ENCODE results near the gene TCF7L2.

TCF7L2 gene

DNA sequence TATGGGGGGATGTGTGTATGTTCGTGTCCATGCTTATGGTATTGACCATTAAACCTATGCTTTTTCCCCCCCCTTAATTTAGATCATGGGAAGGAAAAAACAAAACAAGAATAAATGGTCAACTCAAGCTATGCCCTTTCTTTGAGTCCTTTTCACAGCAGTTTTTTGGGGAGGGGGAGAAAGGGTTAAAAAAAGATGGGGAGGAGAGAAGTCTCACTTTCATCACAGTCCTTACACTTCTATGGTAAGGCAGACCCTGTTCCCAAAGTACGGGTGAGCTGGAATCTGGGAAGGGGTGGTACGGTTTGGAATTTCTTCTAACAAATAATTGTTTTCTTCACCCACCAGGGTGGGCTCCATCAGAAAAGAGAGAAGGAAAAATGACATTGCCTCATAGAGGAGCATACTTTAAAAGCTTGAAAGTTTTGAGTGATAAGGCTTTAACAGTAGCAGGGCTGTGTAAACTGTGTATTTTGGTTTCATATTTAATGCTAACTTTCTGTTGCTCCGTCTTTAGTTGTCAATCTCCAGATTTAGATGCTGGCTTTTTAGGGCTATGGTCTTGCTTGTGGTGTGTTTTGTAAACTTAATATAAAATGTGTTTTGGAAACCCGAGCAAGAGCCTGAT lies 180.1 kb downstream of the TCF7L2 start:
- DNase-seq = no peak

DNA sequence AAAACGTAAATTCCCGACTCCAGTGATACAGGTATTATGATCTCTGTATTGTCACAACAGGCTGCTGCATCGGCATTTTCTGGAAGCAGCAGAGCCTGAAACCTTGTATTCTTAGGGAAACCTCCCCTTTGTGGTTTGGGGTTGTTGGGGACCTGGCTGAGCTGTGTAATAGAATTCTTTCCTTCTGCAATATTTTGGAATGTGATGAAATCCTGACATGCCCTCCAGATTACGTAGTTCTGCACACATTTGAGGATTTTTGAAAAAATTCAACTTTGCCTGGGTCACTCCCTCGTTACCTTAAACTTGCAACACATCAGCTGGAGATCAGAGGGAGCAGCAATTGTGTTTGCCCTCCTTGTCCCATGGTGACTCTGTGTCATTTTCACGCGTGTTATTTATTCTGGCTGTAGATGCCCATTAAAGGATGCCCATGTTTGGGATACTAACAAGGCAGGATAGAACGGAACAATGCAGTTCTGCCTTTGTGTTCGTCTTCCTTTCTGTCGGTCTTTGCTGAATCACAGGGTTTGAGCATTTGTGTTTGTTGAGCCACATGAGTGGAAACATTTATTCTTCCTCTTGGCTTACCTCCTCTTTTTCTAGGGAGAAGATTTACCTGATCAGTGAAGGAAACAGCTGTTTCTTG lies 181.7 kb downstream of the TCF7L2 start:
- no peak for DNase-seq

DNA sequence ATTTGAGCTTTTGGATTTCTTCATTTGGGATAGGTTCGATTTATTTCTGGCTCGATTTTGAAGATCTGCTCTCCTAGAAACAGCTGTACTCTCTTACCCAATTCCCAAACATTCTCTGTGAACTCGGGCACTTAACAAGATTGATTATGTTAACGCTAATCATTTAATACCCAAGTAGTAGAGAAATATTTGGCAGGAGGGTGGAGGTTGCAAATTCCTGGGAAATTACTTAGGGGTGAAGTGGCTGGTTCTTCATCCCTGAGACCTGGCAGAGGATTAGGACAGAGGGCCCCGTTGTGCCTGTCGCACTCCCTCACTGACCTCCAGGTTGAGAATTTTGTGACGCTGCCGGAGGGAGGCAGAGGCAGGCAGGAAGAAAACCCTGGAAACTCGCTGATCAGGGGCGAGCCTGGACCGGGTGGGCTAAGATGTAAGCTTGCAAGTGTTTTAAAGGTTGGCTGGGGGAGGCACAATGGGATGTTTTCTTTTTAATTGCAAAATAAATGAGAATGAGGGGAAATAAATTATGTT lies 182.6 kb downstream of the TCF7L2 start:
- DNase-seq = no peak

DNA sequence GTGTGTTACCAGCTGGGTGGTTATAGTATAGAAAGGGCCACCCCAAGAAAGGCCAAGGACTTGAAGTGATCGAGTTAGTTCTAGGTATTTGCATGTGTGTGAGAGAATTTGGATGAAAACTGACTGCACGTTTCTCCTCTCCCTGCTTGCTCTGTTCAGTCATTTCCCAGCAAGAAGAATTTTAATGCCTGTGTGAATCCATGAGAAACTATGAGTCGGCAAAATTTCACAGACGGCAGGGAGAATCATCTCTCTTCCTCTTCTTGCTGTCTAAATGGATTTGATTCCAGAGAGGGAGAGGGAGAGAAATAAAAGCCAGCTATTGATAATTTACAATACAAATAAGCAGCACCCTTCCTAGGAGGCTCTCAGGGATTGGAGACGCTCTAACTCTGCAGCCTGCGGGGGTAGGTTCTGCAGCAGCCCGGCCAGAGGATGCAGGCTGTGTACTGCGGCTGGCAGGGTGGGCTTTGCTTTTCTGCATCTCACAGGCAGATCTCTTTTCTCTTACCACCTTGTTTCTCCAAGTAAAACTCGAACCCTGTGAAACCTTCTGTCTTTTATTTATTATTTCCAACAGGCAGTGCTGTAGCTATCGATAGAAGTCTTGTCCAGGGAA lies 183.6 kb downstream of the TCF7L2 start:
- DNase-seq = no peak

DNA sequence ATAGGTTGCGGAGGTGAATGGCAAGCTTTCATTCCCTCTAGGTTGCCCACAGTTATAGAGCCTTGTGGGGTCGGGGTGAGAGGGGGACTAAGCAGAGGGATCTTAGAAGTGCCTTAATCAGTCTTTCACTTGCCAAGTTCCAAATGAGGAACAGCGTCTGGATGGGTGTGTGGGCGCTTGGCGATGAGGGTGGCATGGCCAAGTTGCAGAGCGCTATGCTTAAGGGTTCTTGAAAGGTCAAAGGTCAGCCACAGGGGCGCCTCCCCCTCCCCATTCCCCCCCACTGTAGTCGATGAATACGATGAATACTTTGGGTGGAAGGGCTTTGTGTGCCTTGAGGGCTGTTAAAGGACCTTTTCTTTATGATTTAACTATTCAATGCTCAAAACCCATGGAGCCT lies 185.0 kb downstream of the TCF7L2 start:
- no peak for DNase-seq

DNA sequence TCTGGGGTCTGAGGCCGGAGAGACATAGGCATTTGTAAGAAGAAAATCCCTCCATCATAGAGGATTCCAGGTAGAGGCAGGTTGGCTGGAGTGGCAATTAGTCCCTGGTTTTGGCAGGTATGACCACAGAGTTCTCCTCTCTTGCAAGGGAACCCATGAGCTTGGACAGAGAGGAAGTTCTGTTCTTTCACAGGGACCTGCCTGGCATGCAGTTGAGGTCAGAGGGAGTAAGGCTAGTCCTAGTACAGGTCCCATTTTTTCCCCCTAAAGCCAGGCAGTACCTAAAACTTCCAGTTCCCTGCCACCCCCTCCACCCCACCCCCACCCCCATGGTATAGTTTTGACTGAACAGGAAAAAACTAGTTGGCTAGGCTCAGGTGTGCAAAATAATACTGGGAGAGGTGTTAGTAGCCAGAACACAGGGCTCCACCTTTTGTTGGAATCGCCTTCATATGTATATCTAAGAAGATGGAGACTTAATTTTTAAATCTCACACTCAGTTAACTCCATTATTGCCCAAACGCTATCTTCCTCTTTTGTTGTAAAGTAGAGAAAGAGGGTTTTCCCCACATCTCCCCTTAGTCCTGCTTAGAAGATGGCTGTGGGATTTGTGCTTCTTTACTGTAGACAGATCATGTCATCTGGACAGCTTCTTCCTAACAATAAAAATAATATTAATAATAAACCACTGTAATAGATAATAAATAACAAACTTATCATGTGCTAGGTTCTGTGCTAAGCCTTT lies 188.1 kb downstream of the TCF7L2 start:
- no peak for DNase-seq

DNA sequence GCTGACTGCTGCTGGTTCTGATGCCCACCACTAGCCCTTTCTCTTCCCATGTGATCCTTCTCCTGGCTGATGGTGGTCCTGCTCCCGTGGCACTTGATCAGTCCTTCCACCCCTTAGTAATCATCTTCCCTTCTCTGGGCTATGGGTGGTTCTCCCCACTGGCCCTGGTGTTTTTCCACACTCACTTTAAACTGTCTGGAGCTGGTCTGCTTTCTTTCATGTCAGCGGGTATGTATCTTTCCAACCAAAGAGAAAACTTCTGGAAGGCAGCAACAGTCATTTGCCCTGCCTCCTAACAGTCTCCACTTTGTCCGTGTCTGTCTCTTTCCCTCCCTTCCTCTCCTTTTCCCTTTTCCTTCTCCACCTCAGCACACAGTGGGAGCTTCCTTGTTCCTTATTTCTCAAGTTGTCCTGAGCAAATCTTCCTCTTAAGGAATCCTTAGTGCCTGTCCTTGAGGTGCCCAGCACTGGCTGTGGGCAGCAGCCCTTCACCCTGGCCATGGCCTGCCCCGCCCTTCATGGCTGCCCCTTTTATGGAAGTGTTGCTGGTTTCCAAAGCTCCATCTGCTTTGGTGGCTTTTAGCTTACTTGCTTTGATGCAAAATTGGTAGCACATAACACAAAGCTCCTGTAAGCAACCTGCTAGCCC lies 189.0 kb downstream of the TCF7L2 start:
- no peak for DNase-seq

DNA sequence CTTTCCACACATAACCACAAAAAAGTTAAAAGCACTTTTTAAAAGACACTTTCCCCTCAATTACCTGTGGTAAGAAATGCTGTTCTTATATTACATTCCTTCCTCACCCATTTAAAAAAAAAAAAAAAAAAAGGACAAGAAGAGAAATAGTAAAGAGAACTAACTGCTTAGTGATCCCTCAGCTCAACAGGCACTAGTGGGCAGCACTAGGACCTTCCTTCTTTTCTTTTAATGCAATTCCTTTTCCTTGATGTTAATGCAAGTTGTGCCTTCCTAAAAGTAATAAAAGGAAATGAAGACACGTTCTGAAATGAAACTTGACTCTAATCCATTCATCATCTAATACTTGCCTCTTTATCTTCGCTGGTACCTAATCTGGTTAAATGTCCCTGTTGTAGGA lies 189.7 kb downstream of the TCF7L2 start:
- no peak for DNase-seq

DNA sequence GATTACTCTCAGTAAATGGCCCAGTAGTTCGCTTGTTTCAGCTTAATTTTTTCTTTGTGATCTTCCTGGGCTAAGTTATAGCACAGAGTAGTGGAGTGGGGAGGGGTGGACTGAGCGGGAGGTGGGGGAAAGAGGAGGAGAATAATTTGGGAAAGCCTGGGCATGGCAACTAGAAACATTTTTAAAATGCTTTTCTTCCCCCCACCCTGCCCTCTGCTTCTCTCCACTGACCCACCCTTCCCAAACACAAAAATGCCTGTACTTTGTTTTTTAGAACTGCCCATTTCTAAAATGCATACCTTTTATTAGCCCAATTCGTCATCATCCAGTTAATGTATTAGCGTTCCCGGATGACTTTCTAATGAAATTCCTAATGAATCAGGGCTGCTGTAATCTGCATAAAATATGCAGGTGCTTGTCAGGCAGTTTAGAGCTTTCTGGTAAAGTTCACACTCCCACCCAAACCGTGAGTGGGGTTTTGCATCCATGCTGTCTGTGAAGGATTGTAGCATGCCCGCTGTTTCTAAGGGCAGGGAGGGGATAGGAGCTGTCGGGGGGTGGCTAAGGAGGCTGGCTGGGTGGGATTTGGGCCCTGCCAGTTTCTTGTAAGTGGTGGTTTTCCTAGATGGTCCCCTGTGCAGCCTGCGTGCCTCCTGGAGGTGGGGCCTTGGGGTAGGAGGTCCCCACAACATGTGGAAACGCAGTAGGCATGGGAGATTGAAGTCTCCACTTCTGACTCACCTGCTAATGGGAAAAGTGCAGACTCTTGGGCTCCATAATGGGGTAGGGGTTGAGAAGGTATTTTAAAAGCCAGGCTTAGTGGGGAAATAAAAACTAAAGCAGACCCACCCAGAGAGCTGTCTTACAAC lies 190.3 kb downstream of the TCF7L2 start:
- DNase-seq = no peak

DNA sequence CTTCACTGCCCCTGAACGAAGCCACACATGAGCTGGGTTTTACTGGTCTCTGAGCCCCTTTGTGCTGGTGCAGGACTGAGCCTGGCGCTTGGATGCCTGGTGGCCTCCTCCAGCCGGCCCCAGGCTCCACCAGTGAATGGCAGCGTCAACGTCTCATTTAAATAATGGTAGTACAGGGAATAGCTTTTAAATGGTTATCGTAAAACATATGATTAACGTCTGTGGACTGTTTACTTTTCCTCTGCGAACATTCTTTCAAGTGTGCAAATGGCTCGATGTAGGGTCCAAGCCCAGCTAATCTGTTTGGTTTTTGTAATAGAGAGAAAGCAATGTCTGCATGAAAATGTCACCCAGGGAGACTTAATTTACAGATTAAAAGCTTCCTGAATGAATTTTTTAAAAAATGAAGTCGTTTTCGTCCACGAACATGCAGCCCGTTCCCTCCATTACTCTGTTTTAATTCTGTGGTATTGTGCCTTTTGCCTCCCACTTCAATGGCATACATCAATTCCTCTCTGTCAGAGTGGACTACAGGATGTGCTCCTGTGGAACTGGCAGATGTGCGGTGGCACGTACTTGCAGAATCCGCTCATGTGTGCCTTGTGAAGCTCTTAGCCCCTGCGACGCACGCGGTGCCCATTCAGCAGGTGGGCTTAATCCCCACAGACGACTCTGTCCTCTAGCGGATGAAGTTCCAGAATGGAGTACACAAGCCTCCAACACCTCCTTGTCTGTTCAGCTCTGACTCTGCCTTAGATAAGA lies 192.7 kb downstream of the TCF7L2 start:
- DNase-seq = no peak

DNA sequence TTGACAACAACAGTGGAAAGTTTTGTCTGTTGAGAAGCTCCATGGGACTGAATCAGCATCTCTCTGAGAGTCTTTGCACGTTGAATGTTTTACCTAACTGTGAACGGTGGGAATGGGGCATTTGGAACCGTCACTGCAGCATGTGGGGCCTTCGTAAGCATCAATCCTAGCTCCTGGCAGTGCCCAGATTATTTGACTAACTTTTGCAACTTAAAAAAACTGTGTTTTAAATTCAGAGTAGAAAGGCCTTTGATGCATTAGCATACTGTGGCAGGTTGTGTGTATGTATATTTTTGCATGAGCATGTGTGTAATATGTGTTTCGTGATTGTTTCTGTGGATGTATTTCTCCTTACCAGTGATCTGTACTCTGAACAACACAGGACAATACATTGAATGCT lies 194.5 kb downstream of the TCF7L2 start:
- no peak for DNase-seq

DNA sequence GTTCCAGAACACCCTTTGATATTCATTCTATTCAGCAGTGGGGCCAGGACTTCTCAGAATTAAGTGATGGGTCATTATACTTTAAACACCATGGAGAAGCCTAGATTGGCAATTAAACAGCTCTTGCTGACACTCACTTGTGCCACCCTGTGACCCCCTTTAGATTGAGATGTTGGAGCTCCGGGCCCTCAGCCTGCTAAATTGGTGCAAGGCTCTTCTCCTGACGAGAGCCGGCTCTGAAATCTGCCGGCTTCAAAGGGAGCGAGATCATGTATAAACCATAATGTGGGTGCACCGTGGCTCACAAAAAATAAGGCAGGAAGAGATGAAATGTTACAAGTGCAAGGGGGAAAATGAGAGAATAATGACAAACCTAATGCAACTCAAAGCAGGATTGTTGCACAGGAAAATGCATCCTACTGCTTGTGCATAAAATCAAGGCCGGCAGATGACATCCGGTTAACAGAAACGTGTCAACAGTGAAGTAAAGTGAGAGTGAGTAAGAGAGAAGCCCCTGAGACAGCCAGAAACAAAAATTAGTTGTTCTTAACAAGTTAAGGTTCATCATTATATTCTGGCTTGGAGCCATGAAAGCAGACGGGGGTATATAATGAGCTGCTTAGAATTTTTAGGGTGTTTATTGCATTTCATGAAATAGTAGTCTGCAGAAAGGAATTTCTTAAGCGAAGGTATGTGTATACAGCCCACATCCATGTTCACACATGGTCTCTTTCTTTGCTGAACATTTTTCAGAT lies 198.2 kb downstream of the TCF7L2 start:
- DNase-seq = no peak

DNA sequence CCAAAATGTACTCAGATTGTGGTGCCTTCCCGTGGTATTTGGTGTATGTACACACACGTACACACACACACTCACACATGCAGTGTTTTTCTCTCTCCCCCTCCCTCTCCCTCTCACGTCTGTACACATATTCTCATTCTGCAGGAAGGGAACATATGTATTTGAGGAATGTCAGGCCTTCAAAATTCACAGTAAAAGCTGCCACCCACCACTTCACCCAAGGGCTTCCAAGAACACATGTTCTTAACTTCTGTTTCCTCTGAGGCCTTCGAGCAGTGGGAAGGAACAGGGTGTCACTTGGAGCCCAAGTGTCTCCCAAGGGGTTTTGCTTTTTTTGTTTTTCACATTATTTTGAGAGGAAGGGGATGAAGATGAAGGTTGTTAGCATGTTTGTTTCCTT lies 198.9 kb downstream of the TCF7L2 start:
- DNase-seq = no peak

DNA sequence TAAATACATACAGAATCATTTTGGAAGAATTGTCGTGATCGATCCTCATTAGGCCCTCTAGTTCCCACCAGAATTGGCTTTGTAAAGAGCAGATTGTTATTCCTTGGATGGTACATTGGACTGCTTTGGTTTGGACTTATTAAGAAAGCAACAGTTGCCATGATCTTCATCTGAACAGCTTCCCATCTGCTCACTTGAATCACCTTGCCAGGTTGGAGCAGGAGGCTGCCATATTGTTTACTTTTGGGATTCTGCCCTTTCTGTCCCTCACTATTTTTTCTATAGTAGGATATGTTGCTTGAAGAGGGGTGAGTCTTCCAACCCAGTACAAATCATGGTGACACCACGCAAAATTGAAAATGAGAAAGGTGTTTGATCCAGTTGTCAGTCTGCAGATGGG lies 199.6 kb downstream of the TCF7L2 start:
- no peak for DNase-seq

DNA sequence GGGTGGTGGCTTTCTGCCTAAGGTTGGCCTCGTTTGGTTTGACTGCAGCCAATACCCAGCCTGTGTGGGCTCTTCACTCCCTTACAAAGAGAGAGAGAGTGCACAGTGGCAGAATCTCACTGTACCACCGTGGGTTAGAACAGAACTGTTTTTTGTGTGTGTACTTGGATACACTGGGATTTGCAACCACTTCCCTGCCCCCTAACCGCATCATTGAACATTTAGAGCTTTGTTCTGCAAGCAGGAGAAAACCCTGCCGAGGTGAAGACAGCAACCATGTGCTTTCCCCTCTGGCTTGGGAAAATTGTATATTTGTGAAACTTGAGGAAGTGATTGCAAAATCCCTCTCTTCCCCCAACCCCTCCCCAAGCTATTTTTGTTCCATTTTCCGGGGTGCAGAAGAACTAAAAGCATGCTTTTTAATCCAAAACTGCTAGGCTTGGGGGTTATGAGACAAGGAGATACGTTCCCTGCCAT lies 201.2 kb downstream of the TCF7L2 start:
- DNase-seq = no peak

DNA sequence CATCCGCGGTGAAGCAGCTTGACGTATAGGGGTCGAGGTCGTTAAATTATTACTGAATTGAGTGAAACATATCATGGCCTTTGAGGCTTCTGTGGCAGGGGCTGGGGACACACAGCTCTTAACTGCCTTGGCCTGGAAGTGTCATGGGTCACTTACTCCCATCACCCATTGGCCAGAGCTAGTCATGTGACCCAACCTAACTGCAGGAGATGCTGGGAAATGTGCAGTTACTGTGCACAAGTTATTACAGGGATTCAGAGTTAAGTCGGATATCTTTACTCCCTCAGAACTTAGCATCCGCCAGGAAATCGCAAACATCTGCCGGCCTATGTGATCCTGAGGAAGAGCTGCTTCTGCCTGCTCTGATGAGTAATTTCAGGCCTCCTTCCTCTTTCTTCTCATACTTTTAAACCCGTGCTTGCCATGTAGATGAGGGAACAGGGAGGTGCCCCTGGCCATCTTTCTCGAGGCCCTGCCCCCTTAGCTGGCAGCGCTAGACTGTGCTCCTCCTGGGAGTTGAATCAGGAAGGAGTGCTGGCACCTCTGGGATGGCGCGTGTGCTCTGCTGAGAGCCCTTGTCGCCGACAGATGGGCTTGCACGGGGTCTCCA lies 203.6 kb downstream of the TCF7L2 start:
- no peak for DNase-seq

DNA sequence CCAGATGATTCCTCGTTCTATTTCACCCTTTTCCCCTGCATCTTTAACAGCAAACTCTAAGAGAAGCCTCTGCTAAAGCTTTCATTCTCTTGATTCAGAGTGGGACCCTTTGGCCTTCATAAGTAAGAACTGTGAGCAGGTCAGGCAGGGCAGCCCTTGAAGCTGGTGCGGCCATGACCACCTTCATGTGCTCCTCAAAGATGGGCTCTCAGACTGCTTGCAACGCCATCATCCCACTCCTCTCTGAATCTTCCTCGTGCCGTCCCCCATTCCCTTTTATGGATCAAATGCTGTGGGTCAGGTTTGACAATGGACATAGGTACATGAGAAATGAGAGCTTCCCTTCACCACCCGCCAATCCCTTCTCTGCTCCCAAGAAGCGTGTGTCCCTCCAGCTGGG lies 207.4 kb downstream of the TCF7L2 start:
- DNase-seq = no peak

DNA sequence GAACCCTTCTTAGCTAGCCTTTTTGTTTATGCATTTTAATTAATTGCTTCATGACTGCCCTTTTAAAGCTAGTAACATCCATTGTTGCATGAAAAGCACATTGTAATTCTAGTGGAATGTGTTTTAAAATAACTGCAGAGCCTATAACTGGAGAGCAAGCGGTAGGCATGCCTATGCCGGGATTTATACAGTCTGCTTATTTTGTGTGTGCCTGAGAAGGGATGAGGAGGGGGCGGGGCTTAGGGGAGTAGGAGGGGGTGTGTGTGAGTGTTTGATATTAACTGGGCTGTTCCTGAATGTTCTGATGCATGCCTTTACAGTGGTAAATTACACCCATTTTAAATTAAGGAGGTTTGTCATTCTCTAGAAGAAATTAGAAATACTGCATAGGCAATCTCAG lies 208.1 kb downstream of the TCF7L2 start:
- DNase-seq = no peak

DNA sequence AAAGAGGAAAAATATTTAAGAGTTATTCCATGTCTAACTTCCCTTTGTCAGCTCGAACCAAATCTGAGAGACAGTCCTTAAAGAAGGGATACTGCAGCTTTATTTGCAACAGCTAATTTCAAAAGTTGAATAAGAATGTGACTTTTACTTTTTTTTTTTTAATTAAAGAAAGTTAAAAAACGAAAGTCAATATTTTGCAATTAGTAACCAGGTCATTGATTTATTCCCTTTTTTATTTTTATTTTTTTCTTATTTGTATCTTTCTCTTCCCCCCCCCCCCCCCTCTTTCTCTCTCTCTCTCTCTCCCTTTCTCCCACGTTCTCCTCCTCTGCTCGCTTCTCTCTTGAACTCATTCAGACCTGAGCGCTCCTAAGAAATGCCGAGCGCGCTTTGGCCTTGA lies 209.5 kb downstream of the TCF7L2 start:
- no peak for DNase-seq

DNA sequence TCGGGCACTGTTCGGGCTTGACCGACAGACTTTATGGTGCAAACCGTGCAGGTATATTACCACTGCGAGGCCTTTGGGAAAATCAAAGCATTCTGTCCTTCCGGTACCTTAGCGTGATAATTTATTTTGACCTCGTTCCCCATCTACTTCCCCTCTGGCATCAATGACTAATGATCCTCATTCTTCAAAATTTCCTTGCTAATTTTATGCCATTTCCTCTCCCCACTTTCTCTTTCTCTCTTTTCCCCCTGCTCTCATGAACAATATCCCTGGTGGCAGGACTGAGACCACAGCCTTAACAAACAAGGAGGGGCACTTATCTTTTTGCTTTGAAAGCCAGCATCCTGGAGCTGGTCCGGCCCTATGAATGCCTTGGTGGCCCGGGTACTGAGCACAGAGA lies 210.6 kb downstream of the TCF7L2 start:
- DNase-seq = no peak

All from DMS79 treated with DMSO at 0.1 percent for 48 hours (cell line).